Panc1 (cell line): Measurements from ENCODE around the gene CHST1. TPM values are rescaled to one million over a fixed set of nuclear protein-coding genes. Genes with fewer than 3 reads are reported as not detected.

Source experiments
- ATAC-seq: fragments of 200-7000 bp; cut with Tn5 transposase; 2 replicates; pipeline ENCODE4 v1.9.1; 2020; ENCODE audit warnings: mild to moderate bottlenecking, moderate library complexity
- BruUV-seq: library from RNA; stranded (reverse); fragments of 400-500 nt; replicated peaks from 2 replicates; lab custom pipeline; 2021; lab: Mats Ljungman, UMichigan
- CTCF ChIA-PET: fragments of 300-600 bp; sonication (Branson Sonifier 250); formaldehyde crosslinking; loops from one replicate; lab custom pipeline; 2022; ENCODE audit warnings: antibody characterized with exemption; lab: Charles Lee
- POLR2A ChIA-PET: fragments of 300-600 bp; sonication (Branson Sonifier 250); formaldehyde crosslinking; loops from one replicate; lab custom pipeline; 2022; ENCODE audit warnings: antibody characterized with exemption; lab: Charles Lee
- DNase-seq: peaks from one replicate; pipeline ENCODE4 v3.0.0-alpha.2; 2010; ENCODE audit warnings: low read depth, low spot score
- H3K27ac ChIP-seq: 2 replicates; pipeline ENCODE4 v1.5.1; 2011; ENCODE audit warnings: mild to moderate bottlenecking, low read length, inconsistent platforms
- H3K27me3 ChIP-seq: fragments of 200-500 bp; sonication (Bioruptor generic); 2 replicates; pipeline ENCODE4 v1.6.0; 2014; ENCODE audit warnings: low read length, inconsistent platforms; ENCODE audit not compliant: control insufficient read depth, insufficient read depth
- H3K36me3 ChIP-seq: fragments of 200-500 bp; sonication (Bioruptor generic); 2 replicates; pipeline ENCODE4 v1.5.1; 2014; ENCODE audit warnings: inconsistent platforms, mild to moderate bottlenecking, low read length, moderate library complexity; ENCODE audit not compliant: control insufficient read depth, insufficient read depth
- H3K4me1 ChIP-seq: 2 replicates; pipeline ENCODE4 v1.5.1; 2011; ENCODE audit warnings: inconsistent platforms, mild to moderate bottlenecking, low read length, moderate library complexity; ENCODE audit not compliant: control insufficient read depth, insufficient read depth
- H3K4me3 ChIP-seq, 2 experiments: 2 replicates each; pipeline ENCODE4 v1.5.1; 2011 to 2012; ENCODE audit warnings: low read depth in 2 of 2, low read length in 2 of 2, mild to moderate bottlenecking in 2 of 2, inconsistent platforms in 1 of 2, moderate library complexity in 1 of 2
- H3K9me3 ChIP-seq: fragments of 200-500 bp; sonication (Bioruptor generic); 2 replicates; pipeline ENCODE4 v1.5.1; 2014; ENCODE audit warnings: low read depth, mild to moderate bottlenecking, inconsistent platforms, low read length, moderate library complexity; ENCODE audit not compliant: control insufficient read depth, insufficient read depth
- CTCF ChIP-seq: fragments of 450-650 bp; IDR thresholded peaks from 2 replicates; pipeline ENCODE4 v1.5.1; 2017; ENCODE audit warnings: mild to moderate bottlenecking
- POLR2AphosphoS5 ChIP-seq: IDR thresholded peaks from 2 replicates; pipeline ENCODE4 v1.6.1; 2012; ENCODE audit warnings: mild to moderate bottlenecking, low read depth, low read length, moderate library complexity
- SIN3A ChIP-seq: IDR thresholded peaks from 2 replicates; pipeline ENCODE4 v1.6.1; 2012; ENCODE audit warnings: low read depth, mild to moderate bottlenecking, low read length, moderate library complexity, borderline replicate concordance; ENCODE audit not compliant: insufficient read depth
- TCF7L2 ChIP-seq: IDR thresholded peaks from 2 replicates; pipeline ENCODE4 v1.6.1; 2011; ENCODE audit warnings: mild to moderate bottlenecking, low read depth, low read length, inconsistent platforms
- in situ Hi-C: cut with HindIII; loops from 2 replicates; pipeline ENCODE4 v1.10.0; 2016; ENCODE audit warnings: low sequenced_read_pairs, low pct_unique_long_range_greater_than_20kb
- intact Hi-C: fragments of 100-400 bp; cut with micrococcal nuclease; formaldehyde crosslinking; loops from one replicate; pipeline ENCODE4 v1.10.0; 2022; ENCODE audit not compliant: unreplicated experiment
- total RNA-seq: library from RNA; stranded (reverse); gene quantifications from one replicate; pipeline ENCODE4 v1.2.1, GENCODE V29; 2021; ENCODE audit not compliant: unreplicated experiment
- TF ChIP-seq, protein P1 (sequence below), 2 experiments: IDR thresholded peaks; 2 replicates each; pipeline ENCODE4 v1.6.1; 2011 to 2012; ENCODE audit warnings: low read depth in 2 of 2, control low read depth in 1 of 2, low read length in 1 of 2, mild to moderate bottlenecking in 1 of 2, moderate library complexity in 1 of 2; ENCODE audit not compliant: insufficient read depth in 1 of 2

The CHST1 gene
- total RNA-seq, 1 experiment from 2014 or later: not detected

- POLR2A ChIA-PET: no interaction called here
- H3K36me3 ChIP-seq: no peaks in the 10 kb centered on the region
- no peak for ATAC-seq
- H3K27me3 ChIP-seq: peaks cover 16% of the 10 kb centered on the region
- in situ Hi-C loops (no loop called here), intact Hi-C loops (no loop called here)
- BruUV-seq: no TSS peak
- H3K27ac ChIP-seq: no peak overlapping the region
- no peaks in the 10 kb centered on the region for H3K4me1 ChIP-seq
- TF ChIP-seq SIN3A (no peak), POLR2AphosphoS5 (no peak), TCF7L2 (no peak), CTCF (no peak)
- TF ChIP-seq, protein P1, sequence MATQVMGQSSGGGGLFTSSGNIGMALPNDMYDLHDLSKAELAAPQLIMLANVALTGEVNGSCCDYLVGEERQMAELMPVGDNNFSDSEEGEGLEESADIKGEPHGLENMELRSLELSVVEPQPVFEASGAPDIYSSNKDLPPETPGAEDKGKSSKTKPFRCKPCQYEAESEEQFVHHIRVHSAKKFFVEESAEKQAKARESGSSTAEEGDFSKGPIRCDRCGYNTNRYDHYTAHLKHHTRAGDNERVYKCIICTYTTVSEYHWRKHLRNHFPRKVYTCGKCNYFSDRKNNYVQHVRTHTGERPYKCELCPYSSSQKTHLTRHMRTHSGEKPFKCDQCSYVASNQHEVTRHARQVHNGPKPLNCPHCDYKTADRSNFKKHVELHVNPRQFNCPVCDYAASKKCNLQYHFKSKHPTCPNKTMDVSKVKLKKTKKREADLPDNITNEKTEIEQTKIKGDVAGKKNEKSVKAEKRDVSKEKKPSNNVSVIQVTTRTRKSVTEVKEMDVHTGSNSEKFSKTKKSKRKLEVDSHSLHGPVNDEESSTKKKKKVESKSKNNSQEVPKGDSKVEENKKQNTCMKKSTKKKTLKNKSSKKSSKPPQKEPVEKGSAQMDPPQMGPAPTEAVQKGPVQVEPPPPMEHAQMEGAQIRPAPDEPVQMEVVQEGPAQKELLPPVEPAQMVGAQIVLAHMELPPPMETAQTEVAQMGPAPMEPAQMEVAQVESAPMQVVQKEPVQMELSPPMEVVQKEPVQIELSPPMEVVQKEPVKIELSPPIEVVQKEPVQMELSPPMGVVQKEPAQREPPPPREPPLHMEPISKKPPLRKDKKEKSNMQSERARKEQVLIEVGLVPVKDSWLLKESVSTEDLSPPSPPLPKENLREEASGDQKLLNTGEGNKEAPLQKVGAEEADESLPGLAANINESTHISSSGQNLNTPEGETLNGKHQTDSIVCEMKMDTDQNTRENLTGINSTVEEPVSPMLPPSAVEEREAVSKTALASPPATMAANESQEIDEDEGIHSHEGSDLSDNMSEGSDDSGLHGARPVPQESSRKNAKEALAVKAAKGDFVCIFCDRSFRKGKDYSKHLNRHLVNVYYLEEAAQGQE (IDR thresholded peaks at IDR 0.05; ENCODE audit: insufficient read depth in 1 of 2, low read depth in 2 of 2, low read length in 1 of 2): no peak
- CTCF ChIA-PET: no interaction called here
- no peak overlapping the region for H3K4me3 ChIP-seq
- no peak for DNase-seq
- H3K9me3 ChIP-seq: no peaks in the 10 kb centered on the region
These were observed 51.1 kb downstream of the CHST1 start for GRCh38 chr11:45614196-45614828.

DNA sequence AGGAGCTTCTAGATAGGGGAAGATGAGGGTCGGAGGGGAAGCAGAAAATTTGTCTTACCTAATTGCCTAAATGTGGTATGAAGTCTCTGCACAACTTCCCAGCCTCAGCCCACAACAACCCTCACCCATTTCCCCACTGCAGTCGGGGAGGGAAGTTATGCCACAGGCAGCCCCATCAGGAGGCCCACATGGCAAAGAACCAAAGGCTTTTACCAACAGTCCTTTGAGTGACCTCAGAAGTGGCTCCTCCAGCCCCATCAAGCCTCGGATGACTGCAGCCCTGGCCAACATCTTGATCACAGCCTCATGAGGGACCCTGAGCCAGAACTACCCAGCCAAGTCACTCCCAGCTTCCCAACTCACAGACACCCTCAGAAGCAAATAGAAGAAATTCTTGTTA, 54.8 kb downstream of the CHST1 start:
- CTCF ChIA-PET: no interaction called here
- intact Hi-C loops: no loop called here
- no peak for ATAC-seq

More for the DNA sequence above, 54.8 kb downstream of the CHST1 start:
- TF ChIP-seq CTCF (no peak), TCF7L2 (no peak), POLR2AphosphoS5 (no peak), SIN3A (no peak)
- TF ChIP-seq, protein P1 (IDR thresholded peaks at IDR 0.05; ENCODE audit: insufficient read depth in 1 of 2, low read depth in 2 of 2, low read length in 1 of 2): no peak
- Histone ChIP-seq H3K27ac (no peak overlapping the region), H3K9me3 (no peaks in the 10 kb centered on the region), H3K27me3 (peaks cover 12% of the 10 kb centered on the region), H3K36me3 (no peaks in the 10 kb centered on the region), H3K4me3 (no peak overlapping the region), H3K4me1 (no peaks in the 10 kb centered on the region)
- POLR2A ChIA-PET: no interaction called here
- in situ Hi-C loops: no loop called here
- no TSS peak for BruUV-seq
- no peak for DNase-seq
